Measurements from ENCODE around the gene USH2A.

DNA sequence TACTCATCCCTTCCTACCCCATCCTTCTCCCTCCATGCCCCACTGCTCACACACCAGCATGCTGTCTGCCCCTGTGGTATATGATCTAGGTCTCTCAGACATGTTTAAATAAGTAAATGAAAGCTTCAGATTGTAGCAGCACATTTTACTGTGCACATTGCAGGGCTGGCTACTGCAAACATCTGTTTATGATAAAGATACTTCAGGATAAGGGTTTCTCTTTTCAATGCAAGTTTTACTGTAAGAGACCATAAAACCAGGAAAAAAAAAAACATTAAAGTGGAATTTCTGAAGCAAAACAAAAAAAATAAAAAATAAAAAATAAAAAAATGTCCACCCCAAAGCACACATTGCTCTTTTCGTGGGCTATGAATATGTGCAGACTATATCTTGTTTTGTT, 184.4 kb downstream of the USH2A start:
- no peak for TF ChIP-seq CTCF (IDR thresholded peaks at IDR 0.05)
- no peak for TF ChIP-seq POLR2A (IDR thresholded peaks at IDR 0.05)
